HG03159 (cell line): ENCODE data around the gene TACC3.
"Not testable (repeated sequence)": the region's sequence is repeated elsewhere in the genome, so short reads cannot be mapped to it uniquely, and the experiment has no call there.

Source experiments
- ATAC-seq: cut with Tn5 transposase; IDR thresholded peaks from one replicate; pipeline ENCODE4 v1.9.1; 2021; ENCODE audit warnings: mild to moderate bottlenecking, moderate library complexity; ENCODE audit not compliant: unreplicated experiment

The TACC3 gene

DNA sequence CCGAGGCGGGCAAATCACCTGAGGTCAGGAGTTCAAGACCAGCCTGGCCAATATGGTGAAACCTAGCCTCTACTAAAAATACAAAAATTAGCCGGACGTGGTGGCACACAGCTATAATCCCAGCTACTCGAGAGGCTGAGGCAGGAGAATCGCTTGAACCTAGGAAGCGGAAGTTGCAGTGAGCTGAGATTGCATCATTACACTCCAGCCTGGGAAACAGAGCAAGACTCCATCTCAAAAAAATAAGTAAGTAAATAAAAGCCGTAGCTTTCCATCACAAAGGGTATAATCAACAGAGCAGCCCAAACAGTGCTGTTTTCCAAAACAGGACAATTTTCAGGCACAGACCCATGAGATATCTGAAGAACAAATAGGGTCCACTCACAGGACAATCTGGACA is 19.6 kb upstream of the TACC3 start:
- not testable (repeated sequence) for ATAC-seq

DNA sequence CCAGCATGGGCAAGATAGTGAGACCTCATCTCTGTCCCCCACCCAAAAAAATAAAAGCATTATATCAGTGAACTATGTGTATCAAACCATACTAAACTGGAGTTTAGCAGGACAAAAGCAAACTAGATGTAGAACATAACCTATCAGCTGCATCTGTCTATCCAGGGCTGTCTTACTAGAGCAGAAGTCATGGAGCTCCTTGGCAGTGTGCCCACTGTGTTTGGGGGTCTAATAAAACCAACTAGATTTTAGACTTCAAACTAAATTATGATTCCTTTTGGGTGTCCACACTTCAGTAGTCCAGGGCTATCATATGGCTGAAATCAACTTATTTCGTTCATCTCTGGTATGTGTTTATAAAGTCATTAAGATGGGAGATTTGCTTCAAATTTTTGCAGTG is 17.5 kb upstream of the TACC3 start:
- no peak for ATAC-seq

- no peak for ATAC-seq
Measured at GRCh38 chr4:1705732-1706131, 15.6 kb upstream of the TACC3 start.

GRCh38 chr4:1706358-1706757 is 15.0 kb upstream of the TACC3 start:
- ATAC-seq: no peak

DNA sequence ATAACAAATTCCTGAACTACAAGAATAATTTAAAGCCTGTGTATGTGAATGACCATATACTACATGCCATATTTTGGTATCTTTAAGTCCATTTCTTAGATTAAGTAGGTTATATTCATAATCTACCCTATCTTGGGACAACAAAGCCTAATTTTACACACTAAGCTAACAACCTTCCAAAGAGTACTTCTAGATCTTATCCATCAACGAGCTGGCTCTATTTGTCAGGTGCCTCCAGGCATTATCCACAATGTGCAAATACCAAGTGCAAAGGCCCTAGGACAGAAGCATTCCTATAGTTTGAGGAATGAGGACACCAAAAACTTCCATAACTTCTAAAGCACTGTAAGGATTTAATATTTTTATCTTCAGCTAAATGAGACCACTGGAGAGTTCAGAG is 12.7 kb upstream of the TACC3 start:
- ATAC-seq: no peak

GRCh38 chr4:1711055-1711570 is 10.2 kb upstream of the TACC3 start:
- ATAC-seq: no peak

GRCh38 chr4:1711571-1712215 is 9.6 kb upstream of the TACC3 start:
- peak; percentile 4 for ATAC-seq

DNA sequence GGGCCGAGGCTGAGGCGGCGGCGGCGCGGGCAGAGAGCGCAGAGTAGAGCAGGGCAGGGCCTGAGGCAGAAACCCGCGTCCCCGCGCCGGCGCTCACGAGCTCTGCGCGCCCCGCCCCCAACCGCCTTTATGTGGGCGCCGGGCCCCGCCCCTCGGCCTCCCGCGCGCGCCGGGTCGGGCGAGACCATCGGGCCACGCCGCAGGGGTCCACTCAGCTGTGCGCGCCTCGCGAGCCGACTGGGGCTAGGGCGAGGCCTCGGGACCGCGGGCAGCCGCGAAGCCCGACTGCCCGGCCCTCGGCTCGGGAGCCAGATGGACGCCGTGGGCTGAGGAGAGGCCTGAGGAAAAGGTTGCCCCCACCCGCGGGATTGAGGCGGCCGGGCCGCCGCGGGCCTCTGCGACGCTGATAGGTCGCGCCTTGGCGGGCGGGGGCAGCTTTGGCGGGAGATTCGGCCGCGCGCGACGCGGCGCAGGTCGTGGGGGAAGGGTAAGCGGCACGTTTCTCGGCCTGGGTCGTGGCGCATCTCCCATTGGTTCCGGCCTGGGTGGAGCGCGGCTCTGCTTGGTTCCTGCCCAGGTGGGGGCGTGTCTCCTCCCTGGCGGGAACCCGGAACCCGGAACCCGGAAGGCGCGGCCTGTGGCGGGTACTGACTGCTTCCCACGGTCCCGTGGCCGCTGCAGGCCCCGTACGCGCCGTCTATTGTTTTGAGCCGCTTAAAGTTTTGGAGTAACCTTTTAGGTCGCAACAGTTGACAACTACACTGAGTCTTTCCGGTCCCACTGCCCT is 8.9 kb upstream of the TACC3 start, which contains the start of gene SLBP:
Gene SLBP, minus strand, starts transcription at position 104 of the 787 bp plus-strand sequence. CDS start 131 bp downstream, outside the sequence.
- ATAC-seq: peak; percentile 77

- no peak for ATAC-seq
Measured at GRCh38 chr4:1713003-1713851, 8.1 kb upstream of the TACC3 start.

DNA sequence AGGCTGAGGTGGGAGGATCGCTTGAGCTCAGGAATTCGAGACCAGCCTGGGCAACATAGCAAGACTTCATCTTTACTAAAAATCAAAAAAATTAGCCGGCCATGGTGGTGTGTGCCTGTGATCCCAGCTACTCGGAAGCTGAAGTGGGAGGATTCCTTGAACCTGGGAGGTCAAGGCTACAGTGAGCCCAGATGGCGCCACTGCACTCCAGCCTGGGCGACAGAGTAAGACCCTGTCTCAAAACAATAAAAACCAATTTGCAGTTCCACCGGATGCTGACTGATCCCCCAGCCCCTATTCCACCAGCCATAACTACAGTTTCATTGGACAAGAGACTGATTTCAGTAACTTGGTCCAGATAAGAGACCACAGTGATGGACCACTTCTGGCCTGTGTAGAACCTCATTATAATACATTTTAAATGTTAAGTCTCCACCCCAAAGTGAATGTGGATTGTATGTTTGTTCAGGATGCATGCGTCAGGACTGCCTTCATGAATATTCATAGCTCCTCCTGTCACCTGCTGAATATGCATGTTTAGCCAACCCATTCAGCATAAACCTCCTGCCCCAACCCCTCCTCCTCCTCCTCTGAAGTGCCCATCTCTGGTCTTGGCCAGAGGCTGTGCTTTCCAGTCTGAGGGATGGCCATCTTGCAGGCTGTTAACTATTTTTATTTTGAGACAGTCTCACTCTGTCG is 6.9 kb upstream of the TACC3 start:
- no peak for ATAC-seq

GRCh38 chr4:1715002-1715758 is 6.1 kb upstream of the TACC3 start:
- no peak for ATAC-seq

DNA sequence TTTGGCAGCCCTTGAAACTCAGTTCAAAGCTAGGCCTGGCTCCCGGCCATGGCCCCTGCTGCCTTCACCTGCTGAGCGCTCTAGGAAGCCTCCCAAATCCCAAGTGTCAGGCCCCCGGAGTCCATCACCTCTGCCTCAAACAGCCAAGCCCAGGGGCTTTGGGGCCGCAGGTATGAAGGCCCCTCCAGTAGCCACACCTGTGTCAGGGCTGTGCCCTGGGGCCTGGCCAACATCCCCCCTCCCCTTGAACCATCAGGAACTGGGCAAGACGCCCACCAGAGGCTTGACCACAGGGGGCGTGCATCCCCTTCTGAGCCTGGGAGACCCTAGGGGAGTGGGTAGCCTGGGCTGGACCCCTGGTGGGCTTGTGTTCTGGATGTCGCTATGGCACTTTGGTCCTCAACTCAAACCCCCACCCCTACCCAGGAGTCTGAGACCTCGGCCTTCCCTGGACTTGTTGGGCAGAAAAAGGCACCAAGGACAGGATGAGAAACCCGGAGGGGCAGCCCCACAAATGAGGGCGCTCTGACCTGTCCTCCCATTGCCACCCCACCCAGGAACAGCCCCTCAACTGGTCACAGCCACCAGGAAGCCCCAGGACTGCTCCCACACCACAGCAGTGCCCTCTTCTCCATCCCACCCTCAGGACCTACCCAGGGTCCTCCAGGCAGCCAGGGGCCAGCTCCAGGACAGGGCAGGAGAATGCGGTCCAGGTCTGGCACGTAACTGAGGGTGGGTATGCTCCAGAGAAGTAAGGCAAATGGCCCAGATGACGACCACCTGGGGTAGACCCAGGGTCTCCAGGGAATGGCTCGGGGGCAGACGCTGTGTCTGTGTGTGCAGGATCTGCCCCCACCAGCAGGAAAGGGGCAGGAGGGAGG is 5.0 kb upstream of the TACC3 start:
- ATAC-seq: no peak

- no peak for ATAC-seq
Measured at GRCh38 chr4:1717129-1718094, 3.9 kb upstream of the TACC3 start.

DNA sequence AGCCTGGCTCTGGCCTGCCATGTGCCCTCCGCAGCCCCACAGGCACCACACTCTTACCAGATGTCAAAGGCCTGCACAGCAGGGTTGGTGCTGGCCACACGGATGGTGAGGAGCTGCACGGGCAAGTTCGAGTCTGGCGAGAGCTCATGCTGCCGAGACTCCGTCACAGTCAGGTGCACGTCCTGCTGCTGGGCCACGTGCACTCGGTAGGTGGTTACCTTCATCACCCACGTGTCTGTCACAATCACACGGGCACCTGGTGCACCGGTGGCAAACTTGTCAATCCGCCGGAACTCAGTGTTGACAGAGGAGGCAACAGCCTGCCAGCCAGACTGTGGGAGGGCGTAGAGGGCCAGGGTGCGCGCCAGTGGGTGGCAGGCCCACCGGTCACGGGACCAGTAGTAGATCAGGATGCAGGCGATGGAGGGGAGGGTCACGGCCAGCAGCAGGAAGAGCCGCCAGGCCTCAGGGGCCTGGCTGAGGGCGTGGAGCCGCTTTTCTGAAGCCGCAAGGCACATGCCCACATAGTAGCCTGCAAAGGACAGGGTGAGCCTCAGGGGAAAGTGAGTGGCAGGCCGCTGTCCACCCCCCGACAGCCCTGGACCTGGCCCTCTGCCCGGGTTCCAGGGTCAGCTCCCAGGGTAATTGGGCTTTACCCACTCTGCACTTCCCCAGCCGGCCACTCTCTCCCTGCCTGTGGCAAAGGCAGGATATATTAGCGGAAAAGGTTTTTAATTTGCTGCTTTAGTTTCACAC is 3.0 kb upstream of the TACC3 start:
- ATAC-seq: no peak

- ATAC-seq: peak; percentile 5
Measured at GRCh38 chr4:1720163-1720983, 948 bp upstream of the TACC3 start.
